SU-DHL-6 (cell line): ENCODE data around the gene CCNC.

Experiments used
- H2AFZ ChIP-seq: fragments of 200-600 bp; sonication (generic); 2 replicates; pipeline ENCODE4 v1.6.1; 2014; ENCODE audit warnings: low read depth, mild to moderate bottlenecking, moderate library complexity, mixed read lengths, antibody characterized with exemption, low read length; ENCODE audit not compliant: severe bottlenecking
- H3F3A ChIP-seq: fragments of 200-600 bp; shearing (Covaris generic); 2 replicates; pipeline ENCODE4 v1.6.0; 2016; ENCODE audit warnings: antibody characterized with exemption, mild to moderate bottlenecking; ENCODE audit not compliant: insufficient read depth
- H3K27ac ChIP-seq: fragments of 200-600 bp; sonication (generic); 2 replicates; pipeline ENCODE4 v1.5.1; 2016; ENCODE audit warnings: low read depth, mild to moderate bottlenecking, low read length, moderate library complexity, mixed read lengths
- H3K27me3 ChIP-seq: fragments of 200-600 bp; sonication (generic), shearing (Covaris generic); 2 replicates; pipeline ENCODE4 v1.6.0; 2014; ENCODE audit warnings: mild to moderate bottlenecking, low read length
- H3K36me3 ChIP-seq: fragments of 200-600 bp; sonication (generic); 2 replicates; pipeline ENCODE4 v1.6.1; 2014; ENCODE audit warnings: mild to moderate bottlenecking, low read length, mixed read lengths
- H3K4me2 ChIP-seq: fragments of 300-600, 200-600 bp; shearing (Covaris generic), sonication (generic); 2 replicates; pipeline ENCODE4 v1.6.0; 2014; ENCODE audit warnings: low read length, low read depth, mild to moderate bottlenecking; ENCODE audit not compliant: poor library complexity, severe bottlenecking
- H3K4me3 ChIP-seq: fragments of 200-600 bp; sonication (generic); 2 replicates; pipeline ENCODE4 v1.5.1; 2014; ENCODE audit warnings: antibody characterized with exemption, low read length, mild to moderate bottlenecking, mixed read lengths; ENCODE audit not compliant: insufficient read depth, poor library complexity, severe bottlenecking
- H3K79me2 ChIP-seq: fragments of 200-600 bp; sonication (generic); 2 replicates; pipeline ENCODE4 v1.6.1; 2014; ENCODE audit warnings: mild to moderate bottlenecking, low read length, moderate library complexity; ENCODE audit not compliant: insufficient read depth
- H3K9ac ChIP-seq: fragments of 200-600 bp; sonication (generic); 2 replicates; pipeline ENCODE4 v1.7.0; 2014; ENCODE audit warnings: mild to moderate bottlenecking, low read length
- H3K9me2 ChIP-seq: fragments of 200-600 bp; sonication (generic); replicated peaks from 2 replicates; pipeline ENCODE4 v1.6.1; 2014; ENCODE audit warnings: low read length; ENCODE audit not compliant: insufficient read depth
- H3K9me3 ChIP-seq: fragments of 200-600 bp; sonication (generic); 2 replicates; pipeline ENCODE4 v1.6.1; 2014; ENCODE audit warnings: low read length, mixed read lengths; ENCODE audit not compliant: insufficient read depth
- H4K20me1 ChIP-seq: fragments of 200-600 bp; sonication (generic); 2 replicates; pipeline ENCODE4 v1.6.1; 2014; ENCODE audit warnings: low read depth, mild to moderate bottlenecking, antibody characterized with exemption, low read length, moderate library complexity, mixed read lengths
- EZH2phosphoT487 ChIP-seq: fragments of 200-600 bp; sonication (generic), shearing (Covaris generic); conservative IDR thresholded peaks from 2 replicates; pipeline ENCODE4 v1.6.1; 2018; ENCODE audit warnings: mild to moderate bottlenecking, antibody characterized with exemption, low read length, moderate library complexity, mixed read lengths
- TF ChIP-seq, protein P1 (sequence below): fragments of 200-600 bp; sonication (generic); IDR thresholded peaks from one replicate; pipeline ENCODE4 v1.5.1; 2017; ENCODE audit warnings: antibody characterized with exemption, mild to moderate bottlenecking, low read length, moderate library complexity; ENCODE audit not compliant: insufficient read depth, poor library complexity, severe bottlenecking

CCNC gene

DNA sequence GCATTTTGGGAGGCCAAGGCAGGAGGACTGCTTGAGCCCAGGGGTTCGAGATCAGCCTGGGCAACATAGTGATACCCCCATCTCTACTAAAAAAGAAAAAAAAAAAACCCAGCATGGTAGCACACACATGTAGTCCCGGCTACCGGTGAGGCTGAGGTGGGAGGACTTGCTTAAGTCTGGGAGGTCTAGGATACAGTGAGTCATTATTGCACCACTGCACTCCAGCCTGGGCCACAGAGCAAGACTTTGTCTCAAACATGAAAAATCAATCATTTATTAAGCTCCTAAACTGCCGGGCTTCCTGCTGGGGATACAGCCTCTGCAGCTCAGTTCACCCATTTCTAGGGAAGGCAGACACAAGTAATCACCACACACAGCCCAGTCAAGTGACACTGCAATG is 45.9 kb downstream of the CCNC start:
- no peaks in the 10 kb centered on the region for H3K9me2 ChIP-seq
- H3K4me2 ChIP-seq = no peak overlapping the region
- TF ChIP-seq, protein P1, sequence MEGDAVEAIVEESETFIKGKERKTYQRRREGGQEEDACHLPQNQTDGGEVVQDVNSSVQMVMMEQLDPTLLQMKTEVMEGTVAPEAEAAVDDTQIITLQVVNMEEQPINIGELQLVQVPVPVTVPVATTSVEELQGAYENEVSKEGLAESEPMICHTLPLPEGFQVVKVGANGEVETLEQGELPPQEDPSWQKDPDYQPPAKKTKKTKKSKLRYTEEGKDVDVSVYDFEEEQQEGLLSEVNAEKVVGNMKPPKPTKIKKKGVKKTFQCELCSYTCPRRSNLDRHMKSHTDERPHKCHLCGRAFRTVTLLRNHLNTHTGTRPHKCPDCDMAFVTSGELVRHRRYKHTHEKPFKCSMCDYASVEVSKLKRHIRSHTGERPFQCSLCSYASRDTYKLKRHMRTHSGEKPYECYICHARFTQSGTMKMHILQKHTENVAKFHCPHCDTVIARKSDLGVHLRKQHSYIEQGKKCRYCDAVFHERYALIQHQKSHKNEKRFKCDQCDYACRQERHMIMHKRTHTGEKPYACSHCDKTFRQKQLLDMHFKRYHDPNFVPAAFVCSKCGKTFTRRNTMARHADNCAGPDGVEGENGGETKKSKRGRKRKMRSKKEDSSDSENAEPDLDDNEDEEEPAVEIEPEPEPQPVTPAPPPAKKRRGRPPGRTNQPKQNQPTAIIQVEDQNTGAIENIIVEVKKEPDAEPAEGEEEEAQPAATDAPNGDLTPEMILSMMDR = no peak
- no peak for TF ChIP-seq EZH2phosphoT487
- no peaks in the 10 kb centered on the region for H3K9me3 ChIP-seq
- H3K4me3 ChIP-seq = no peak overlapping the region
- H3K27me3 ChIP-seq = no peaks in the 10 kb centered on the region
- no peak overlapping the region for H3K9ac ChIP-seq
- H4K20me1 ChIP-seq = no peaks in the 10 kb centered on the region; the same call in 1 of the 2 replicates
- peaks cover 3% of the 10 kb centered on the region; the same call in 1 of the 2 replicates for H3K36me3 ChIP-seq
- H2AFZ ChIP-seq = no peak overlapping the region
- H3K27ac ChIP-seq = no peak overlapping the region
- peaks cover 15% of the 10 kb centered on the region; the same call in 1 of the 2 replicates for H3F3A ChIP-seq
- no peaks in the 10 kb centered on the region for H3K79me2 ChIP-seq

DNA sequence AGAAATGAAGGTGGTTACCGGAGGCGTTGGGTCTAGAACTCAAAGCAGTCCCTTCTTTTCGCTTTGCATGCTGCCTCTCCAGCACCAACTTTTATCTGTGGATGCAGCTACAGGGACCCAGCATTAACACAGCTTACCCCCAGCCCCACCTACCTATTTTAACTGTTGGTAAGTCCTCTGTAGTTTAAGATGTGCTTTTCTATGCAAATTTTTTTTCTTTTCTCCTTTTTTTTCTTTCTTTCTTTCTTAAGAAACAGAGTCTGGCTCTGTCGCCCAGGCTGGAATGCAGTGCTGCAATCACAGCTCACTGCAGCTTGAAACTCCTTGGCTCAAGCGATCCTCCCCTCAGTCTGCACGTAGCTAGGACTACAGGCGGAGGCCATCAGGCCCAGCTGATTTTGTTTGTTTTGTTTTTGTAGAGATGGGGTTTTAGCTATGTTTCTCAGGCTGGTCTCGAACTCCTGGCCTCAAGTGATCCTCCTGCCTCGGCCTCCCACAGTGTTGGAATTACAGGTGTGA is 46.8 kb downstream of the CCNC start:
- Histone ChIP-seq H3K9me3 (no peaks in the 10 kb centered on the region), H3K4me2 (peak overlapping the region; percentile 57), H3K9me2 (no peaks in the 10 kb centered on the region), H3K79me2 (no peaks in the 10 kb centered on the region), H3F3A (peaks cover 19% of the 10 kb centered on the region), H2AFZ (peak overlapping the region; percentile 96), H3K9ac (peak overlapping the region; percentile 60), H3K36me3 (peaks cover 3% of the 10 kb centered on the region; the same call in 1 of the 2 replicates), H3K4me3 (peak overlapping the region; percentile 65), H3K27me3 (no peaks in the 10 kb centered on the region), H3K27ac (peak overlapping the region; percentile 8; the same call in 1 of the 2 replicates), H4K20me1 (no peaks in the 10 kb centered on the region; the same call in 1 of the 2 replicates)
- TF ChIP-seq, protein P1 = no peak
- no peak for TF ChIP-seq EZH2phosphoT487

DNA sequence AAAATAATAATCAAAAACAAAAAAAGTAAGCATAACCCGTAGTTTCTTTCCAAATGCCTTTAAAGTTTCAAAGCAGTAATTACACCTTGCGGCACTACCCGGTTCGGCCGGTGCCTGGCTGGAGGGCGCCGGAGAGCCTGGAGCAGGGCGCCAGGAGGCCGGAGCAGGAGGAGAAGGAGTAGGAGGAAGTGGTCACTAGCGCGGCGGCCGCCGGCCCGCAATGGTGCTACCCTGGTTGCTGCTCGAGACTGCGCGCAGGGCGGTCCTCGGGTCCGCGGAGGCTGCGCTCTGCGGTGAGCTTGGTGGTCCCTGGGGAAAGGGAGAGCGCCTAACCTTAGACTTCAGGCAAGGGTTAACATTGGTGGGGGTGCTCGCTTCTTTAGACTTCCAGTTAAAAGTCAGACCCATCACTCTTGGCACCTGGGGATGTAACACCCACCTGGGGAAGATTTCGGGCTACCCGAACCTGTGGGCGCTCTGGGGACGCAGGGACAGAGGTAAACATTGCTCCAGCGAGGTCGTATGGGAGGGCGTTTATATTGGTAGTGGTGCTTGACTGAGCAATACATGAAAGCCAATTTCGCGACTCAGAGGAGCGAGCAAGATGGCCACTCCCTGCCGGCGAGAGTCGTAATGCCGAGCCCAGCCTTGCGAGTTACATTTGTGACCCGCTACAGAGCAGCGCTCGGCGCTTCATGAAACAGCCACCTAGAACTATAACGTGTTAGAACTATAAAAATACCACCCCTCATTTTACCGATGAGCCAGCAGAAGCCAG is 47.4 kb downstream of the CCNC start:
- Histone ChIP-seq H3K9me2 (no peaks in the 10 kb centered on the region), H4K20me1 (no peaks in the 10 kb centered on the region; the same call in 1 of the 2 replicates), H3K36me3 (peaks cover 2% of the 10 kb centered on the region; the same call in 1 of the 2 replicates), H3K79me2 (no peaks in the 10 kb centered on the region), H2AFZ (peak overlapping the region; percentile 96), H3K9me3 (no peaks in the 10 kb centered on the region), H3F3A (peaks cover 25% of the 10 kb centered on the region), H3K4me2 (peak overlapping the region; percentile 57), H3K4me3 (peak overlapping the region; percentile 65), H3K27me3 (no peaks in the 10 kb centered on the region), H3K9ac (peak overlapping the region; percentile 60), H3K27ac (peak overlapping the region; percentile 8; the same call in 1 of the 2 replicates)
- TF ChIP-seq, protein P1 = peak; percentile 92
- no peak for TF ChIP-seq EZH2phosphoT487
